Measurements from ENCODE around the gene KCTD18. TPM values are rescaled to one million over a fixed set of nuclear protein-coding genes. Genes with fewer than 3 reads are reported as not detected.
A peak's percentile ranks its signal among the peaks of the same experiment; 100 is the strongest.

Gene KCTD18
- total RNA-seq, 1 donor from 2014 or later, result 15.8 TPM

GRCh38 chr2:200482194-200482593 lies 27.7 kb downstream of the KCTD18 start:
- Mint-ChIP-seq H3K27ac (no peak overlapping the region), H3K4me1 (ENCODE audit: low read depth) (peaks cover 7% of the 10 kb centered on the region), H3K27me3 (ENCODE audit: insufficient read depth) (no peaks in the 10 kb centered on the region), H3K4me3 (no peak overlapping the region), H3K9me3 (no peaks in the 10 kb centered on the region), H3K36me3 (ENCODE audit: low read depth) (peaks cover 13% of the 10 kb centered on the region)
- DNase-seq (ENCODE audit: low spot score), result no peak
- intact Hi-C loops (cut with micrococcal nuclease), result no loop called here

- intact Hi-C loops (cut with micrococcal nuclease), result no loop called here
- no peaks in the 10 kb centered on the region for H3K9me3 Mint-ChIP-seq
- H3K36me3 Mint-ChIP-seq (ENCODE audit: low read depth), result peaks cover 14% of the 10 kb centered on the region
- no peak overlapping the region for H3K4me3 Mint-ChIP-seq
- H3K27ac Mint-ChIP-seq, result no peak overlapping the region
- peaks cover 7% of the 10 kb centered on the region for H3K4me1 Mint-ChIP-seq (ENCODE audit: low read depth)
- H3K27me3 Mint-ChIP-seq (ENCODE audit: insufficient read depth), result no peaks in the 10 kb centered on the region
- no peak for DNase-seq (ENCODE audit: low spot score)
Measured at GRCh38 chr2:200479692-200480265, 30.1 kb downstream of the KCTD18 start.

GRCh38 chr2:200477667-200478131 lies 32.2 kb downstream of the KCTD18 start:
- Mint-ChIP-seq H3K36me3 (ENCODE audit: low read depth) (peaks cover 22% of the 10 kb centered on the region), H3K4me1 (ENCODE audit: low read depth) (peaks cover 7% of the 10 kb centered on the region), H3K27ac (no peak overlapping the region), H3K9me3 (no peaks in the 10 kb centered on the region), H3K4me3 (no peak overlapping the region), H3K27me3 (ENCODE audit: insufficient read depth) (no peaks in the 10 kb centered on the region)
- no peak for DNase-seq (ENCODE audit: low spot score)
- intact Hi-C loops (cut with micrococcal nuclease), result no loop called here

GRCh38 chr2:200476836-200477235 lies 33.0 kb downstream of the KCTD18 start:
- intact Hi-C loops (cut with micrococcal nuclease), result no loop called here
- H3K4me1 Mint-ChIP-seq (ENCODE audit: low read depth), result peaks cover 7% of the 10 kb centered on the region
- no peak overlapping the region for H3K4me3 Mint-ChIP-seq
- no peak overlapping the region for H3K27ac Mint-ChIP-seq
- peaks cover 24% of the 10 kb centered on the region for H3K36me3 Mint-ChIP-seq (ENCODE audit: low read depth)
- no peak for DNase-seq (ENCODE audit: low spot score)
- no peaks in the 10 kb centered on the region for H3K27me3 Mint-ChIP-seq (ENCODE audit: insufficient read depth)
- H3K9me3 Mint-ChIP-seq, result no peaks in the 10 kb centered on the region

DNA sequence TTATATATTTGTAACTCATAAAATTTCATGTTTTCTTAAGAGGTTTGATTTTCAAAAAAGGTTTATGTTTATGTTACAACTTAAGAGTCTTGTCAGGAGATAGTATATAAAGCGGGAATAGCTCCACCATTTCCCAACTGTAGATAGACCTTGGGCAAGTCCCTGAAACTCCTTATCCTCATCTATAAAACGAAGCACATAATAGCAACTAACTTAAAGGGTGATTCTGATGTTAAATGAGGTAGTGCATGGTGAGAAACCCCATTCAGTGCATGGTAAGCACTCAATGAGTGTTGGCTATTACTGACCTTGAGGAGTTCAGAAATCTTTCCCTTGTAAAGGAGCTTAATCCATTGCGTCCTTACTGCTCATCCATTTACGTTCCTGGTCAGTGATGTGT lies 34.1 kb downstream of the KCTD18 start:
- peaks cover 27% of the 10 kb centered on the region for H3K36me3 Mint-ChIP-seq (ENCODE audit: low read depth)
- H3K4me3 Mint-ChIP-seq, result no peak overlapping the region
- no peaks in the 10 kb centered on the region for H3K9me3 Mint-ChIP-seq
- H3K27ac Mint-ChIP-seq, result no peak overlapping the region
- H3K27me3 Mint-ChIP-seq (ENCODE audit: insufficient read depth), result no peaks in the 10 kb centered on the region
- no peak for DNase-seq (ENCODE audit: low spot score)
- peaks cover 7% of the 10 kb centered on the region for H3K4me1 Mint-ChIP-seq (ENCODE audit: low read depth)
- intact Hi-C loops (cut with micrococcal nuclease), result no loop called here

GRCh38 chr2:200472853-200473464 lies 36.9 kb downstream of the KCTD18 start:
- no peaks in the 10 kb centered on the region for H3K27me3 Mint-ChIP-seq (ENCODE audit: insufficient read depth)
- H3K9me3 Mint-ChIP-seq, result no peaks in the 10 kb centered on the region
- H3K4me1 Mint-ChIP-seq (ENCODE audit: low read depth), result peaks cover 22% of the 10 kb centered on the region
- H3K27ac Mint-ChIP-seq, result no peak overlapping the region
- no peak for DNase-seq (ENCODE audit: low spot score)
- no peak overlapping the region for H3K4me3 Mint-ChIP-seq
- H3K36me3 Mint-ChIP-seq (ENCODE audit: low read depth), result peaks cover 22% of the 10 kb centered on the region
- intact Hi-C loops (cut with micrococcal nuclease), result no loop called here

DNA sequence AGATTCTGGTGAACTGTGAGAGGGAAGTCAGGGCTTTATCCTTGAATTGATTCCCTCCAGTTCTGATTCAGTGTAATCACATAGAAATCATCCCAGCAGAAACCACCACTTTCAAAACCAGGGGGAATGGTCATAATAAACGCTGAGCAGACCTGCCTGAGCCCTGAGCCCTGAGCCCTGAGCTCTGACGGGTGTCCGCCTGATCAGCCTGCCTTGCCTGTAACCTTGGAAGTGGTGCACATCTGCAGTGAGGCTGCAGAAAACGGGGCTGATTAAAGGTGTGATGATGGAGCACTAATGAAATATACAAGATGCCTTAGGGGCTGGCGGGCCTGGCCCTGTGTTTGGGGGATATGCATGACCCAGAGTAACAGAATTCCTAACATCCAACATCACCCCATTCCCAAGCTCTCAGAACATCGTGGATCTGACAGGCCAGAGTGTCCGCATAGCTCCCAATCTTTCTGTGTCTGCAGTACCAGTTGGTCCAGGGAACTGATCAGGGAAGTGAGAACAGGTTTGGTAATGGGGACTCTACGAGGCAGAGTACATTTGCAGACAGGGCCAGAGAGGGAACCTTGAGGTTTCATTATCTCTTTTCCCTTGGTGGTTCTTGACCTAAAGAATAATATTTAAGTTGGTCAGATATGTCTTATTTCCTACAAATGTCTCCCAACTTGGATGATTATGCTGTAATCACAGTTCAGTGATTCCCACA lies 37.8 kb downstream of the KCTD18 start:
- intact Hi-C loops (cut with micrococcal nuclease), result loop anchor here (2.0 kb wide), 2 partner anchors 17 to 491 kb away; no protein-coding TSS in a partner anchor
- Mint-ChIP-seq H3K36me3 (ENCODE audit: low read depth) (peaks cover 21% of the 10 kb centered on the region), H3K4me1 (ENCODE audit: low read depth) (peaks cover 30% of the 10 kb centered on the region), H3K27ac (no peak overlapping the region), H3K9me3 (no peaks in the 10 kb centered on the region), H3K27me3 (ENCODE audit: insufficient read depth) (no peaks in the 10 kb centered on the region), H3K4me3 (no peak overlapping the region)
- DNase-seq (ENCODE audit: low spot score), result no peak

- DNase-seq (ENCODE audit: low spot score), result no peak
- intact Hi-C loops (cut with micrococcal nuclease), result loop anchor here (2.0 kb wide), 2 partner anchors 17 to 491 kb away; no protein-coding TSS in a partner anchor
- Mint-ChIP-seq H3K27ac (peak overlapping the region; percentile 47), H3K9me3 (no peaks in the 10 kb centered on the region), H3K4me3 (no peak overlapping the region), H3K27me3 (ENCODE audit: insufficient read depth) (no peaks in the 10 kb centered on the region), H3K36me3 (ENCODE audit: low read depth) (peaks cover 20% of the 10 kb centered on the region), H3K4me1 (ENCODE audit: low read depth) (peaks cover 36% of the 10 kb centered on the region)
Measured at GRCh38 chr2:200471324-200471848, 38.5 kb downstream of the KCTD18 start.

DNA sequence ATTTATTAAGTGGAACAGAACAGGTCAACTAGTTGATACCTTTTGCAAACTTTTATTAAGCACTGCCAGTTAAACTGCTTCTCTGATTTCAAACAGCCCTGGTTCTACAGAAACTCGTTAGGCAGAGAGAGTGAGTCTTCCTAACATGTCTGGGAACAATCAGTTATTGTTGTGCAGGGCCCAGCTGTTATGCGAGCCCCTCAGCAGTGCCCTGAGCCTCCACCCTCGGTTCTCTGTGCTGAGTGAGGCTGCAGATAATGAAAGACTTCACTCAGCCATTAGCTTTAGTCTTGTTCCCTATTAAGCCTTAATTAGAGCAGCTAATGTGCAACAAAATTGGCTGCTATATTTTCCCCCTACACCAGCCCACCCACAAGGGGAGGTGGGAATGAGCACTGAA lies 39.6 kb downstream of the KCTD18 start:
- peaks cover 20% of the 10 kb centered on the region for H3K36me3 Mint-ChIP-seq (ENCODE audit: low read depth)
- H3K4me1 Mint-ChIP-seq (ENCODE audit: low read depth), result peaks cover 36% of the 10 kb centered on the region
- DNase-seq (ENCODE audit: low spot score), result no peak
- no peaks in the 10 kb centered on the region for H3K9me3 Mint-ChIP-seq
- intact Hi-C loops (cut with micrococcal nuclease), result loop anchor here (2.0 kb wide), 2 partner anchors 15 to 489 kb away; no protein-coding TSS in a partner anchor
- H3K27me3 Mint-ChIP-seq (ENCODE audit: insufficient read depth), result no peaks in the 10 kb centered on the region
- no peak overlapping the region for H3K4me3 Mint-ChIP-seq
- H3K27ac Mint-ChIP-seq, result no peak overlapping the region

DNA sequence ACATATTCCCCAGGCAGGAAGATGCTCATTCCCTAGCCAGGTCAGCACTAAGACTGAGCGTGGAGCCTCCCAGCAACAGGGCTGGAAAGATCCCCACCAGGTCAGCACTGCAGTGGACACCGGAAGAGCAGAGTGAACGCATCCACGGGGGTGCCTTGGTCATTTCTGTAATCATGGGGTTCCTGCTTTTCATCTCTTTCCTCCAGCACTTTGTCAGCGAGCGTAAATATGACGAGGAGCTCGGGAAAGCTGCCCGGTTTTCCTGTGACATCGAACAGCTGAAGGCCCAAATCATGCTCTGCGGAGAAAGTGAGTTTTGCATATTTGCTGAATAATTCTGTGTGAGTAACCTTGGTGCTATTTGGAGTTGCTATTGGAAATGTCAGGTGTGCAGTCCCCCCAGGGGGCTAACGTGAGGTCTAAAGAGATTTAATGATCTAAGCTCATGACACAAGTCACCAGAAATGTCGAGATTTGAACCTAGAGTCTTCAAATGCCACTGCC lies 40.1 kb downstream of the KCTD18 start:
- no peak overlapping the region for H3K4me3 Mint-ChIP-seq
- H3K9me3 Mint-ChIP-seq, result no peaks in the 10 kb centered on the region
- H3K4me1 Mint-ChIP-seq (ENCODE audit: low read depth), result peaks cover 36% of the 10 kb centered on the region
- H3K36me3 Mint-ChIP-seq (ENCODE audit: low read depth), result peaks cover 20% of the 10 kb centered on the region
- no peak for DNase-seq (ENCODE audit: low spot score)
- intact Hi-C loops (cut with micrococcal nuclease), result loop anchor here (2.0 to 5.0 kb wide), 4 partner anchors 15 to 557 kb away; partner anchors contain the start of gene C2orf69
- no peaks in the 10 kb centered on the region for H3K27me3 Mint-ChIP-seq (ENCODE audit: insufficient read depth)
- H3K27ac Mint-ChIP-seq, result no peak overlapping the region

DNA sequence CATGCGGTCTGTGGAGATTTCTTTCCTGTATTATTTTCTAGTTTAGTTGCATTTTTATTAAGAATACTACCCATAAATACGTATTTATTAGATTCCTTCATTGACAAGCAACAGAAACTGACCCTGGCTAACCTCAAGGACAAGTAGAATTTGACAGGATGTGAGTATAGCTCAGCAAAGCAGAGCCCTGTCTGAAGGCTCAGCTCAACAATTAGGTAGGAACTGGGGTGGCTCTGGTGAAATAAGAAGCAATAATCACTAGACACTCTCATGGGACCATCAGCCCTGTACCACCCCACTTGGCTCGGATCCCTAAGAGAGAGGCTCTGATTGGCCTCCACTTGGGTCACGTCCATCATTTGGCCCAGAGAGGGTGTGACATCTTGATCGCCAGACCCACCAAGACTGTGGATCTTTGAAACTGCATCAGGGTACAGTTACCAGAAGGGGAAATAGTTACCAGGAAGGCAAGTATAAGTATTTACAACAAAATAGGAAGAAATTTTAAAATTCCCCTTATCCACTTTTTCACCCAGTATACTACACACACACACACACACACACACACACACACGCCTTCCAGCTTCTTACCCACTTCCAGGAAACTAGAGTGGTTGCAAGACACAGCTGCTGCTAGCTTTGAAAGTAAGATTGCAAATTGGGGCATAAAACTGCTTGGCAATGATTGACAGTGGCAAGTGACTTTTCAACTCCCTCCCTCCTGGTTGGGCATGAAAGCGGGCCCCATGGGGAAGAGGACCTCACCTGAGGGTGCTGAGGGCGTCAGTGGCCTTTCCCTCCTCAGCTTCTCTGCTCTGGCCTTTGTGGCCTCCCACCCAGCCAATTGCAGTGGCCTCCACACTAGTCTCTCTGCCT lies 41.8 kb downstream of the KCTD18 start:
- H3K36me3 Mint-ChIP-seq (ENCODE audit: low read depth), result peaks cover 18% of the 10 kb centered on the region
- H3K4me3 Mint-ChIP-seq, result peak overlapping the region; percentile 45
- peaks cover 42% of the 10 kb centered on the region for H3K4me1 Mint-ChIP-seq (ENCODE audit: low read depth)
- no peaks in the 10 kb centered on the region for H3K9me3 Mint-ChIP-seq
- H3K27ac Mint-ChIP-seq, result peak overlapping the region; percentile 91
- H3K27me3 Mint-ChIP-seq (ENCODE audit: insufficient read depth), result no peaks in the 10 kb centered on the region
- DNase-seq (ENCODE audit: low spot score), result peak; percentile 25
- intact Hi-C loops (cut with micrococcal nuclease), result loop anchor here (1.0 to 5.0 kb wide), 6 partner anchors 21 to 556 kb away; partner anchors contain the start of genes C2orf69 and SPATS2L
